ENCODE data around the gene ERCC1. TPM values are rescaled to one million over a fixed set of nuclear protein-coding genes. Genes with fewer than 3 reads are reported as not detected.

ERCC1 gene
- total RNA-seq, 4 donors from 2014 or later = 39.9 to 69.3 (median 52.5) TPM

DNA sequence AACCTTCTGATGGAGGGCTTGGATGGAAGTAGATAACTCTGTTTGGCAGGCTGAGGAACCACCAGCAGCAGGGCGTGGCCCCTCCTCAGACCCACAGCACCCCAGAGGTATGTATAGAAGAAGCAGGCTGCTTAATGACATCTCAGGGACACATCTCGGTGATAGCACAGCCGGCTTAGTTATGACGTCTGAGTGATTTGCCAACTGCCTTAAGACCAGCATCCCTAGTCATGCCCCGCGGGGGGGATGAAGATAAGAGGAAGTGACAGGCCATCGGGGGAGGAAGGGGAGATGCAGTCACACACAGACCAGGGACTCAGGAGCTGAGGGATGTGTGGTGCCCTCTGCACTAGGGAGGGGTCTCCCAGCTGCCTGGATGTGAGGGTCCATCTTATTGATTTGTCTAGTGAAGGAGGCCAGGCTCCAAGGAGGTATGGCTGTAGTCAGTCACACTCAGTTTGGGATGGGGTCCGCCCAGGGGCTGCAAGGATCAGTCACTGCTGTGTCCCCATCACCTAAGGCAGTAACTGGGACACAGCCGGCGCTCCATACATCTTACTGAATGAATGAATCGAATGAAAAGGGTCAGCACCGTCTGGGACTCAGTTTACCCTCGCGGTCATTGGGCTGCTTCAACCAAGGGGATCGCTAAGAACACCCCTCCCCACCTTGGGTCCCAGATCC is 19.2 kb upstream of the ERCC1 start:
- DNase-seq = peak in 2 of 3 donors; percentile 69 to 78
- H3K27me3 ChIP-seq = no peaks in the 10 kb centered on the region
- no peaks in the 10 kb centered on the region for H3K36me3 ChIP-seq
- H3K9me3 ChIP-seq = no peaks in the 10 kb centered on the region
- TF ChIP-seq, protein P1, sequence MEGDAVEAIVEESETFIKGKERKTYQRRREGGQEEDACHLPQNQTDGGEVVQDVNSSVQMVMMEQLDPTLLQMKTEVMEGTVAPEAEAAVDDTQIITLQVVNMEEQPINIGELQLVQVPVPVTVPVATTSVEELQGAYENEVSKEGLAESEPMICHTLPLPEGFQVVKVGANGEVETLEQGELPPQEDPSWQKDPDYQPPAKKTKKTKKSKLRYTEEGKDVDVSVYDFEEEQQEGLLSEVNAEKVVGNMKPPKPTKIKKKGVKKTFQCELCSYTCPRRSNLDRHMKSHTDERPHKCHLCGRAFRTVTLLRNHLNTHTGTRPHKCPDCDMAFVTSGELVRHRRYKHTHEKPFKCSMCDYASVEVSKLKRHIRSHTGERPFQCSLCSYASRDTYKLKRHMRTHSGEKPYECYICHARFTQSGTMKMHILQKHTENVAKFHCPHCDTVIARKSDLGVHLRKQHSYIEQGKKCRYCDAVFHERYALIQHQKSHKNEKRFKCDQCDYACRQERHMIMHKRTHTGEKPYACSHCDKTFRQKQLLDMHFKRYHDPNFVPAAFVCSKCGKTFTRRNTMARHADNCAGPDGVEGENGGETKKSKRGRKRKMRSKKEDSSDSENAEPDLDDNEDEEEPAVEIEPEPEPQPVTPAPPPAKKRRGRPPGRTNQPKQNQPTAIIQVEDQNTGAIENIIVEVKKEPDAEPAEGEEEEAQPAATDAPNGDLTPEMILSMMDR (IDR thresholded peaks at IDR 0.05) = no peak
- TF ChIP-seq POLR2A (IDR thresholded peaks at IDR 0.05) = no peak
- peak overlapping the region; percentile 29 to 57 (median 54) for H3K4me3 ChIP-seq
- H3K27ac ChIP-seq = peak overlapping the region; percentile 69 to 94 (median 78)
- peaks cover 3 to 28% (median 7%) of the 10 kb centered on the region in 4 donors for H3K4me1 ChIP-seq

DNA sequence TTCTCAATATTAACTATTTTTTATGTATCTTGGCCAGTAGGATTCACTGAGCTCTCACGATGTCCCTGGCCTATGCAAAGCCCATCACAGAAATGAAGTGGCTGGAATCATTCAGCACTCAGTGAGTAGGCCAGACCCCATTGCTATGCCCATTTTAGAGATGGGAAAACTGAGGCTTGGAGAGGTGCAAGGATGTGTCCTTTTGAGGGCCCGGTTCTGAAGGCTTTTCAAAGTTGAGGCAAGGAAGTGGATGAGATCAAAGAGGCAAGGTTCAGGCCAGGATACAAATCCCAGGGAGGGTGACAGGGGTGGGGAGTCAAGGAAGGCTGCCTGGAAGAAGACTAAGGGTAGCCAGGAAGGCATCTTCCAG is 18.7 kb upstream of the ERCC1 start:
- no peaks in the 10 kb centered on the region for H3K9me3 ChIP-seq
- H3K4me1 ChIP-seq = peaks cover 3 to 26% (median 7%) of the 10 kb centered on the region in 4 donors
- no peaks in the 10 kb centered on the region for H3K36me3 ChIP-seq

DNA sequence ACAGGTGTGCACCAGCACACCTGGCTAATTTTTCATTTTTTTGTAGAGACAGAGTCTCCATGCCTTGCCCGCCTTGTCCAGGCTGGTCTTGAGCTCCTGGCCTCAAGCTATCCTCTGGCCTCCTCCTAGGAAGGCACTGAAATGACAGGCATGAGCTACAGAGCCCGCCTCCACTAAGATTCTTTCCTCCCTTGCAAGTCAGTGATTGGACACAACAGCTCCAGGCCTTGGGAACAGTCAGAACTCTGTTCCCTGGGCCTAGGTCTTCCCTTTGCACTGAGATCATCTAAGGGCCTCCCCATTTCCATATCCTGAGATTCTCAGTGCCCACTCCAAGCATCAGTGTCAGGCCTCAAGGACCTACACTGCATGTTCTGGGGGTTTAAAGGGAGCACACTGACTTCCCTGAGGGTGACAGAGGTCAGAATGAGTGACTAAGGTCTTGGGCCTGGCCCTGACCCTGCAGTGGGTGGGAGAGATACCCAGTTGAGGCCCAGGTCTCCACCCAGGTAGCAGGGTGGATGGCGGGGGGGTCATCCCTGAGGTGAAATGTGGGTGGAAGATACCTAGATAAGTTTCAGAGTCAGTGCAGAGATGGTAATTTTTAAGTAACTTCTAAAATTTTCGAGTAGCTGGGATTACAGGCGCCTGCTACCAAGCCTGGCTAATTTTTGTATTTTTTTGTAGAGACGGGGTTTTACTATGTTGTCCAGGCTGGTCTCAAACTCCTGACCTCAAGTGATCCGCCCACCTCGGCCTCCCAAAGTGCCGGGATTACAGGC is 17.3 kb upstream of the ERCC1 start:
- no peaks in the 10 kb centered on the region for H3K27me3 ChIP-seq
- TF ChIP-seq, protein P1 (IDR thresholded peaks at IDR 0.05) = no peak
- TF ChIP-seq POLR2A (IDR thresholded peaks at IDR 0.05) = no peak

More for the DNA sequence above, 18.7 kb upstream of the ERCC1 start:
- TF ChIP-seq POLR2A (IDR thresholded peaks at IDR 0.05) = no peak
- TF ChIP-seq, protein P1 (IDR thresholded peaks at IDR 0.05) = no peak
- H3K27me3 ChIP-seq = no peaks in the 10 kb centered on the region
- no peak overlapping the region for H3K4me3 ChIP-seq
- no peak for DNase-seq
- peak overlapping the region; percentile 69 to 94 (median 78) for H3K27ac ChIP-seq

DNA sequence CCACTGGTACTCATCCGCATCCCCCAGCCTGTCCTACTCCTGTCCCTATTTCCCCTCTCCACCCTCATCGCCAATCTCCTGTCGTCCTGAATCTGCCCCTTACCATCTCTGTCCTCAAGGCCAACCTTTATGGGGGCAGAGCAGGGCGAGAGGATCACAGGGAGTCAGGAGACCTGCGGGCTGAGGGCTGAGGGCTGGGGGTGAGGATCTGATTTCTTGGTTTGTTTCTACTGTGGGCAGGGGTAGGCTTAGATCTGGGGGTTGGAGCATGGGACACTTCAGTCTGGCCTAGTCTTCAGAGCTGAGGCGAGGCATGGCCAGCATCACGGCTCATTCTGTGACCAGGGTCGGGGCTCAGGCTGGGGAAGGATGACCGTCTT is 16.5 kb upstream of the ERCC1 start:
- DNase-seq = no peak
- peaks cover 0 to 20% (median 7%) of the 10 kb centered on the region in 4 donors for H3K4me1 ChIP-seq
- peak overlapping the region; percentile 72 to 95 (median 90) for H3K27ac ChIP-seq
- no peaks in the 10 kb centered on the region for H3K27me3 ChIP-seq
- H3K36me3 ChIP-seq = no peaks in the 10 kb centered on the region
- peak overlapping the region; percentile 58 to 91 (median 70) for H3K4me3 ChIP-seq
- H3K9me3 ChIP-seq = no peaks in the 10 kb centered on the region
- TF ChIP-seq POLR2A (IDR thresholded peaks at IDR 0.05) = no peak
- TF ChIP-seq, protein P1 (IDR thresholded peaks at IDR 0.05) = no peak

More for the DNA sequence above, 17.3 kb upstream of the ERCC1 start:
- Histone ChIP-seq H3K27ac (peak overlapping the region in 1 of 4 donors; percentile 93), H3K4me3 (no peak overlapping the region), H3K36me3 (no peaks in the 10 kb centered on the region), H3K4me1 (peaks cover 0 to 22% (median 7%) of the 10 kb centered on the region in 4 donors), H3K9me3 (no peaks in the 10 kb centered on the region)
- DNase-seq = no peak

DNA sequence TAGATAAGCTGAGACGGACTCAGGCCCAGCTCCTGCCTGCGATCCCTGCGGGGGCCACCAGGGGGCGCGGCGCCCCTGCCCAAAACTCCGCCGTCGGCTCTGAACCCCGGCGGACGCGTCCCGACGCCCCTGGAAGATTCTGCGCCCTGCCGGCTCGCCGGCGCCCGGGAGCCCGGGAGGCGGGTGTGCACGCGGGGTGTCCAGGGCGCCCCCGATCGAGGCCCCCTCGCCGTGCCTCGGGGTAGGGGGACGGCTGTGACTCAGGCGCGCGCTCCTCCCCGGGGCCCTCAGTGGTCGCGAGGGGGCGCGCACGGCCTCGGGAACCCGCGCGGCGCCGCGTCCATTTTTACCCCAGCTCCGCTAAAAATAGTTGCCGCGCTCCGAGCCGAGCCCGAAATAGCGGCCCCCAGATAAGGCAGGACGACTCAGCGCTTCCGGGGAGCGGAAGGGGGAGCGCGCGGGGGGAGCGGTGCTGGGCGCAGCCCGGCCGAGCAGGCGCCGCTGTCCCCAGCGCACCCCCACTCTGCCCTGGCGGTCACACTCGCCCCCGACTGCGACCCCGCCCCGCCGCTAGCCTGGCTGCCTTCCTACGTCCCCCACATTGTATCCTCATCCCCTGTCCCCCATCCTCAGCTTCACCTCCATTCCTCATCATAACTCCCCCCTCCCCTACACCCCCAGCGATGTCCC is 16.0 kb upstream of the ERCC1 start:
- H3K27me3 ChIP-seq = no peaks in the 10 kb centered on the region
- H3K4me1 ChIP-seq = peaks cover 0 to 15% (median 4%) of the 10 kb centered on the region in 4 donors
- H3K36me3 ChIP-seq = no peaks in the 10 kb centered on the region
- H3K9me3 ChIP-seq = no peaks in the 10 kb centered on the region
- peak overlapping the region; percentile 58 to 91 (median 70) for H3K4me3 ChIP-seq
- DNase-seq = peak; percentile 88 to 95 (median 91)
- peak in 1 of 2 donors; percentile 26 for TF ChIP-seq POLR2A (IDR thresholded peaks at IDR 0.05)
- TF ChIP-seq, protein P1 (IDR thresholded peaks at IDR 0.05) = peak; percentile 96 to 100 (median 99)
- H3K27ac ChIP-seq = peak overlapping the region; percentile 72 to 95 (median 90)
